Endodermal cell (in vitro differentiated cells): ENCODE measurements around the gene CXCL10. TPM values are rescaled to one million over a fixed set of nuclear protein-coding genes. Genes with fewer than 3 reads are reported as not detected.

Source experiments
- DNase-seq: peaks from one replicate; pipeline ENCODE4 v3.0.0-alpha.2; 2017
- H3K27ac ChIP-seq: 2 replicates; pipeline ENCODE4 v1.5.1; 2013; ENCODE audit warnings: mild to moderate bottlenecking, low read depth, low read length, moderate library complexity
- H3K27me3 ChIP-seq: 2 replicates; pipeline ENCODE4 v1.6.1; 2013; ENCODE audit warnings: mild to moderate bottlenecking, low read length, moderate library complexity; ENCODE audit not compliant: insufficient read depth, control insufficient read depth, poor library complexity, severe bottlenecking
- H3K36me3 ChIP-seq: 2 replicates; pipeline ENCODE4 v1.7.0; 2013; ENCODE audit warnings: mild to moderate bottlenecking, low read length, moderate library complexity; ENCODE audit not compliant: control insufficient read depth, insufficient read depth
- H3K4me1 ChIP-seq: one replicate; pipeline ENCODE4 v1.7.0; 2013; ENCODE audit warnings: low read length; ENCODE audit not compliant: control insufficient read depth, insufficient read depth
- H3K4me3 ChIP-seq: 2 replicates; pipeline ENCODE4 v1.5.1; 2013; ENCODE audit warnings: mild to moderate bottlenecking, low read length, moderate library complexity
- H3K9ac ChIP-seq: 2 replicates; pipeline ENCODE4 v1.6.1; 2013; ENCODE audit warnings: mild to moderate bottlenecking, low read length, moderate library complexity; ENCODE audit not compliant: poor library complexity, severe bottlenecking; ENCODE audit errors: extremely low read depth
- H3K9me3 ChIP-seq: 2 replicates; pipeline ENCODE4 v1.6.1; 2013; ENCODE audit warnings: mild to moderate bottlenecking, low read length, moderate library complexity; ENCODE audit not compliant: control insufficient read depth
- H3K27ac Mint-ChIP-seq: 2 replicates; pipeline ENCODE4 v1.8.0; 2020; ENCODE audit warnings: mixed read lengths
- H3K27me3 Mint-ChIP-seq: 2 replicates; pipeline ENCODE4 v1.8.0; 2021; ENCODE audit warnings: mild to moderate bottlenecking, mixed read lengths; ENCODE audit not compliant: insufficient read depth
- H3K36me3 Mint-ChIP-seq: 2 replicates; pipeline ENCODE4 v1.8.0; 2020; ENCODE audit warnings: low read depth, mixed read lengths
- H3K4me1 Mint-ChIP-seq: 2 replicates; pipeline ENCODE4 v1.8.0; 2020; ENCODE audit warnings: mixed read lengths
- H3K4me3 Mint-ChIP-seq: 2 replicates; pipeline ENCODE4 v1.8.0; 2020; ENCODE audit warnings: mild to moderate bottlenecking, moderate library complexity, mixed read lengths
- H3K9me3 Mint-ChIP-seq: 2 replicates; pipeline ENCODE4 v1.8.0; 2020; ENCODE audit warnings: mild to moderate bottlenecking, mixed read lengths
- CTCF ChIP-seq: fragments of 200-600 bp; sonication (generic); conservative IDR thresholded peaks from 2 replicates; pipeline ENCODE4 v1.5.0; 2021; ENCODE audit warnings: antibody characterized with exemption, mild to moderate bottlenecking
- WGBS, 2 experiments: methylation state at CpG; one replicate each; pipeline versions ENCODE4 v1.1.5 to v1.1.7; 2013; ENCODE audit warnings: missing lambda C conversion rate in 2 of 2, mixed read lengths in 1 of 2; ENCODE audit not compliant: insufficient coverage in 1 of 2, insufficient read length in 1 of 2; 5-methylcytosine and 5-hydroxymethylcytosine counted together
- total RNA-seq, 2 donors: library from RNA; stranded (reverse); fragmentation: NEBNext Ultra II Directional in 1 of 2; extraction: Animal tissue kit (Norgen Biotek cat#: 25700) in 1 of 2; gene quantifications; 2 replicates in 1 of 2; 3 replicates in 1 of 2; pipeline ENCODE4 v1.2.1, GENCODE V29; 2021

Gene CXCL10
- total RNA-seq, 2 donors from 2014 or later: not detected

- Histone ChIP-seq H3K4me1 (no peaks in the 10 kb centered on the region), H3K9me3 (no peaks in the 10 kb centered on the region), H3K36me3 (no peaks in the 10 kb centered on the region), H3K27ac (no peak overlapping the region), H3K4me3 (no peak overlapping the region), H3K9ac (no peak overlapping the region), H3K27me3 (no peaks in the 10 kb centered on the region)
- no peak for TF ChIP-seq CTCF
- 90 to 100% methylated on average over 1 to 3 of the region's 3 CpGs for WGBS, 2 experiments
- no peak overlapping the region for H3K27ac Mint-ChIP-seq
- H3K27me3 Mint-ChIP-seq: no peaks in the 10 kb centered on the region
- no peak for DNase-seq
- peaks cover 3% of the 10 kb centered on the region for H3K4me1 Mint-ChIP-seq
- no peaks in the 10 kb centered on the region for H3K9me3 Mint-ChIP-seq
- no peak overlapping the region for H3K4me3 Mint-ChIP-seq
- no peaks in the 10 kb centered on the region for H3K36me3 Mint-ChIP-seq
Observed at GRCh38 chr4:76066546-76066945, 43.2 kb upstream of the CXCL10 start.

- no peak overlapping the region for H3K27ac ChIP-seq
- H3K4me3 ChIP-seq: no peak overlapping the region
- WGBS, 2 experiments: 94 to 100% methylated on average over 1 of the region's 1 CpG
- no peaks in the 10 kb centered on the region for H3K27me3 ChIP-seq
- TF ChIP-seq CTCF: no peak
- Mint-ChIP-seq H3K27ac (no peak overlapping the region), H3K9me3 (no peaks in the 10 kb centered on the region), H3K4me1 (peaks cover 13% of the 10 kb centered on the region), H3K36me3 (no peaks in the 10 kb centered on the region), H3K27me3 (no peaks in the 10 kb centered on the region), H3K4me3 (no peak overlapping the region)
- no peak overlapping the region for H3K9ac ChIP-seq
- H3K9me3 ChIP-seq: no peaks in the 10 kb centered on the region
- no peaks in the 10 kb centered on the region for H3K4me1 ChIP-seq
- no peaks in the 10 kb centered on the region for H3K36me3 ChIP-seq
- no peak for DNase-seq
Observed at GRCh38 chr4:76061982-76062381, 38.7 kb upstream of the CXCL10 start.

- TF ChIP-seq CTCF: no peak
- no peak overlapping the region for H3K4me3 Mint-ChIP-seq
- no peaks in the 10 kb centered on the region for H3K27me3 ChIP-seq
- H3K27me3 Mint-ChIP-seq: no peaks in the 10 kb centered on the region
- H3K9me3 Mint-ChIP-seq: no peaks in the 10 kb centered on the region
- no peaks in the 10 kb centered on the region for H3K36me3 ChIP-seq
- H3K4me3 ChIP-seq: no peak overlapping the region
- no peaks in the 10 kb centered on the region for H3K4me1 ChIP-seq
- H3K9me3 ChIP-seq: no peaks in the 10 kb centered on the region
- 90 to 92% methylated on average over 1 of the region's 1 CpG for WGBS, 2 experiments
- H3K36me3 Mint-ChIP-seq: no peaks in the 10 kb centered on the region
- H3K4me1 Mint-ChIP-seq: peaks cover 13% of the 10 kb centered on the region
- no peak overlapping the region for H3K27ac Mint-ChIP-seq
- DNase-seq: no peak
- no peak overlapping the region for H3K27ac ChIP-seq
- H3K9ac ChIP-seq: no peak overlapping the region
Observed at GRCh38 chr4:76061421-76061820, 38.1 kb upstream of the CXCL10 start.
